Esophagus squamous epithelium (tissue), 4 donors: ENCODE measurements around the gene CTPS1.

ENCODE experiments used
- CTCF ChIP-seq, 6 experiments: fragments of 450-650 bp in 4 of 6; fragments of 200-600 bp in 2 of 6; sonication (generic) in 2 of 6; IDR thresholded peaks; one replicate each; pipeline ENCODE4 v1.5.1; 2016 to 2019; ENCODE audit warnings: antibody characterized with exemption in 6 of 6, mild to moderate bottlenecking in 4 of 6, moderate library complexity in 4 of 6
- POLR2A ChIP-seq, 4 donors: fragments of 450-650 bp; IDR thresholded peaks; one replicate each; pipeline ENCODE4 v1.6.1; 2017; ENCODE audit warnings: antibody characterized with exemption in 4 of 4, mild to moderate bottlenecking in 4 of 4, moderate library complexity in 3 of 4

- no peak for TF ChIP-seq CTCF (IDR thresholded peaks at IDR 0.05)
- no peak for TF ChIP-seq POLR2A (IDR thresholded peaks at IDR 0.05)
These were observed 24.2 kb upstream of the CTPS1 start for GRCh38 chr1:40955266-40955665.
